ENCODE data around the gene CPM.

DNA sequence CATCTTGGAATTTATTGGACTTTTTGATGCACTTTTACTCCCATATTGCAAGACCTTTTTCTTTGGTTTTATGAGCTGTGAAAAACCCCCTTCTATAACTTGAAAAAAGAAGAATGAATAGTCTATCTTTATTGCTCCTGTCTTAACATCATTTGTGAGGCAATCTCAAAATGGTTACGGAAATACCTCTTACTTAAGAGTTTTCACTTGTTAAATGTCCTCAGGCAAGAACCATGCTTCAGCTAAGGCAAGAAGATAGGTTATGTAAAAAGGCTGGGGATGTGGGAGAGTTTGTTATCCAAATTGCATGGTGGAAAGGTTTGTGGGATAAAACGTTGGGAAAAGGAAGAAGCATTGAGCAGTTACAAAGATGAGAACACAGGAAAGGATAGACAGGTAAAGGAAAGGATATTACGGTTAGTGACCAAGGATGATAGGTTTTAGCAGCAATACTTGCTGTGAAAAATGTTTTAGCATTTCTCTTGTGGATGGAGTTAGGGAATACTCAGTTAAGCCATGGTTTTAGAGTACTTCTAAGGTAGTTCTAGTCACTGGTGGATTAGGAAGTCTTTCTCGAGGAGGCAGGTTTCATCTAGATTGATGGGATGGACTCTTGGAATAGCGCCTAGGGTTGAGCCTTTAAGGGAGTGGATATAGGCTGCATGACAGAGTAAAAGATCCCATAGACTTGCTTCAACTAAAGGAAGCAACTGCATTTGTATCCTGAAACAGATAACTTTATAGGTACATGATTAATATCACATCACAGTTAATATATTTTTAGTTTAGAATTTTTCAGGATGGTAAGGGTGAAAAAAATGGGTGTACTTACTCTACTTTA lies 94.7 kb downstream of the CPM start:
- no peak for TF ChIP-seq GATA2 (IDR thresholded peaks at IDR 0.05; ENCODE audit: low read depth, low read length)
- no peak for TF ChIP-seq GATA3 (IDR thresholded peaks at IDR 0.05; ENCODE audit: low read depth, low read length)
